Heart right ventricle (tissue), 16 donors: ENCODE measurements around the gene GPR45. TPM values are rescaled to one million over a fixed set of nuclear protein-coding genes. Genes with fewer than 3 reads are reported as not detected.

Source experiments
- ATAC-seq, 8 donors: fragments of 200-7000 bp; cut with Tn5 transposase; one replicate each; pipeline ENCODE4 v1.9.1; 2020; ENCODE audit warnings: mild to moderate bottlenecking in 8 of 8, moderate library complexity in 8 of 8, moderate number of reproducible peaks in 1 of 8
- DNase-seq, 2 donors: peaks; one replicate each; pipeline ENCODE4 v3.0.0-alpha.2; 2020
- H3K27ac ChIP-seq, 10 donors: fragments of 200-600 bp; sonication (generic) in 2 of 10; one replicate each; pipeline versions ENCODE4 v1.5.0 to v1.8.0; 2020 to 2022; ENCODE audit warnings: mild to moderate bottlenecking in 3 of 10
- H3K27me3 ChIP-seq, 7 donors: fragments of 200-600 bp; one replicate each; pipeline ENCODE4 v1.8.0; 2021 to 2022; ENCODE audit warnings: mild to moderate bottlenecking in 2 of 7
- H3K36me3 ChIP-seq, 9 donors: fragments of 200-600 bp; sonication (generic) in 1 of 9; one replicate each; pipeline versions ENCODE4 v1.5.0 to v1.8.0; 2020 to 2022; ENCODE audit warnings: mild to moderate bottlenecking in 2 of 9
- H3K4me1 ChIP-seq, 9 donors: fragments of 200-600 bp; sonication (generic) in 1 of 9; one replicate each; pipeline versions ENCODE4 v1.5.0 to v1.8.0; 2020 to 2022; ENCODE audit warnings: mild to moderate bottlenecking in 4 of 9
- H3K4me3 ChIP-seq, 10 donors: fragments of 200-600 bp; sonication (generic) in 2 of 10; one replicate each; pipeline versions ENCODE4 v1.5.0 to v1.8.0; 2020 to 2022; ENCODE audit warnings: mild to moderate bottlenecking in 7 of 10, moderate library complexity in 2 of 10
- H3K9me3 ChIP-seq, 11 donors: fragments of 200-600 bp in 10 of 11; sonication (generic) in 2 of 11; one replicate each; pipeline versions ENCODE4 v1.5.0 to v1.8.0; 2013 to 2022; ENCODE audit warnings: mild to moderate bottlenecking in 2 of 11, control low read depth in 1 of 11, moderate library complexity in 1 of 11
- WGBS, 2 donors: extraction: QIAGEN DNeasy Blood & Tissue Kit; methylation state at CpG; one replicate each; pipeline ENCODE4 v1.1.7; 2013; ENCODE audit warnings: inconsistent platforms in 1 of 2; 5-methylcytosine and 5-hydroxymethylcytosine counted together
- intact Hi-C, 10 donors: fragments of 100-400 bp; cut with DNase I; formaldehyde crosslinking; loops; one replicate each; pipeline versions ENCODE4 v1.11.1 to v1.14.2; 2022
- polyA plus RNA-seq, 2 donors: library from polyadenylated mRNA; stranded (reverse); fragments of 200-250 nt; gene quantifications; one replicate each; pipeline ENCODE4 v1.2.3, GENCODE V29; 2013
- total RNA-seq, 10 donors: library from RNA; stranded (reverse); fragmentation: NEBNext Ultra II Directional in 3 of 10; extraction: Animal tissue kit (Norgen Biotek cat#: 25700) in 3 of 10; gene quantifications; one replicate each; pipeline versions ENCODE4 v1.2.1 to v1.2.4, GENCODE V29; 2021 to 2023
- TF ChIP-seq, protein P1 (sequence below), 9 donors: fragments of 200-600 bp; sonication (generic) in 2 of 9; IDR thresholded peaks; one replicate each; pipeline versions ENCODE4 v1.5.0 to v1.8.0; 2021 to 2022; ENCODE audit warnings: antibody characterized with exemption in 9 of 9, mild to moderate bottlenecking in 5 of 9, moderate library complexity in 1 of 9
- donor health status: Arrhythmogenic right ventricular cardiomyopathy.
- donor health status: ischemic (EF 13 %, LVEDD 7.1; RV severe dilation, severe dysfunction).
- donor health status: healthy with polysubstance abuse.
- donor health status: DM: no; HTN: yes; CAD: no.
- donor health status: DM: no; HTN: no; CAD: no.
- donor health status: ischemic (EF 25% LVEDD 6.9; RV normal size, moderate dysfunction).
- donor health status: ischemic (EF 25% LVEDD 5.7; RV mildly dilated, moderate dysfunction).
- donor health status: healthy.
- donor health status: DM: yes; HTN: yes; CAD: no.
- donor health status: Ischemic cardiomyopathy.
- donor health status: ischemic (EF 35%, LVEDD 5.7; RV mildly dilated, moderate dysfunction).
- donor health status: nonischemic (EF 11% LVEDD 7.7; RV severe dilation, severe dysfunction).
- donor health status: DM: yes; HTN: yes; CAD: no.
- donor health status: PGD.
- donor health status: ischemic (EF 29% LVEDD 5.4; RV normal size, mild dysfunction).
- donor health status: nonischemic (EF 23%, LVEDD 6.1; RV moderate dilation, normal function).

The GPR45 gene
- total and polyA plus RNA-seq, 12 donors: not detected

GRCh38 chr2:105290981-105291660 is 49.6 kb downstream of the GPR45 start:
- TF ChIP-seq, protein P1, sequence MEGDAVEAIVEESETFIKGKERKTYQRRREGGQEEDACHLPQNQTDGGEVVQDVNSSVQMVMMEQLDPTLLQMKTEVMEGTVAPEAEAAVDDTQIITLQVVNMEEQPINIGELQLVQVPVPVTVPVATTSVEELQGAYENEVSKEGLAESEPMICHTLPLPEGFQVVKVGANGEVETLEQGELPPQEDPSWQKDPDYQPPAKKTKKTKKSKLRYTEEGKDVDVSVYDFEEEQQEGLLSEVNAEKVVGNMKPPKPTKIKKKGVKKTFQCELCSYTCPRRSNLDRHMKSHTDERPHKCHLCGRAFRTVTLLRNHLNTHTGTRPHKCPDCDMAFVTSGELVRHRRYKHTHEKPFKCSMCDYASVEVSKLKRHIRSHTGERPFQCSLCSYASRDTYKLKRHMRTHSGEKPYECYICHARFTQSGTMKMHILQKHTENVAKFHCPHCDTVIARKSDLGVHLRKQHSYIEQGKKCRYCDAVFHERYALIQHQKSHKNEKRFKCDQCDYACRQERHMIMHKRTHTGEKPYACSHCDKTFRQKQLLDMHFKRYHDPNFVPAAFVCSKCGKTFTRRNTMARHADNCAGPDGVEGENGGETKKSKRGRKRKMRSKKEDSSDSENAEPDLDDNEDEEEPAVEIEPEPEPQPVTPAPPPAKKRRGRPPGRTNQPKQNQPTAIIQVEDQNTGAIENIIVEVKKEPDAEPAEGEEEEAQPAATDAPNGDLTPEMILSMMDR (IDR thresholded peaks at IDR 0.05): no peak
- Histone ChIP-seq H3K27me3 (no peaks in the 10 kb centered on the region), H3K4me3 (no peak overlapping the region), H3K9me3 (no peaks in the 10 kb centered on the region), H3K36me3 (peaks cover 0 to 93% (median 18%) of the 10 kb centered on the region in 9 donors), H3K27ac (no peak overlapping the region), H3K4me1 (peaks cover 0 to 4% (median 0%) of the 10 kb centered on the region in 9 donors)
- DNase-seq (no peak), ATAC-seq (no peak)
- WGBS, 2 donors: 96 to 98% methylated on average over 6 of the region's 6 CpGs
- intact Hi-C loops: no loop called here

- intact Hi-C loops: no loop called here
- Histone ChIP-seq H3K36me3 (peaks cover 0 to 93% (median 20%) of the 10 kb centered on the region in 9 donors), H3K27me3 (no peaks in the 10 kb centered on the region), H3K27ac (no peak overlapping the region), H3K9me3 (no peaks in the 10 kb centered on the region), H3K4me3 (no peak overlapping the region), H3K4me1 (peaks cover 0 to 4% (median 0%) of the 10 kb centered on the region in 9 donors)
- 94 to 95% methylated on average over 2 of the region's 2 CpGs for WGBS, 2 donors
- no peak for ATAC-seq
- DNase-seq: no peak
- TF ChIP-seq, protein P1 (IDR thresholded peaks at IDR 0.05): no peak
Observed at GRCh38 chr2:105291981-105292380, 50.4 kb downstream of the GPR45 start.

Other genes with a start within 250 kb of the GPR45 start
- 10 to 100 TPM; 43.5 to 79.4 (median 61.5) TPM for gene MRPS9, start 203.7 kb upstream of the GPR45 start, total RNA-seq
- 10 to 100 TPM; 62.6 to 89.6 TPM for gene MRPS9, start 203.7 kb upstream of the GPR45 start, polyA plus RNA-seq
- 10 to 100 TPM in 9 of 10 donors, 1 to 10 TPM in 1; 8.3 to 12.7 (median 10.5) TPM for gene TGFBRAP1, start 88.0 kb downstream of the GPR45 start, total RNA-seq
- gene TGFBRAP1, start 88.0 kb downstream of the GPR45 start, polyA plus RNA-seq: 1 to 10 TPM; 2.1 to 3.4 TPM
- gene C2orf49, start 95.8 kb downstream of the GPR45 start, total RNA-seq: 10 to 100 TPM; 12.2 to 22.9 (median 17.2) TPM
- 1 to 10 TPM; 9.0 to 9.1 TPM for gene C2orf49, start 95.8 kb downstream of the GPR45 start, polyA plus RNA-seq
- 1,000 to 10,000 TPM in 9 of 10 donors, 100 to 1,000 TPM in 1; 598 to 2,354 (median 1,687) TPM for gene FHL2, start 157.3 kb downstream of the GPR45 start, total RNA-seq
- 100 to 1,000 TPM; 437 to 653 TPM for gene FHL2, start 157.3 kb downstream of the GPR45 start, polyA plus RNA-seq